Panc1 (cell line): Measurements from ENCODE around the gene ROR1. TPM values are rescaled to one million over a fixed set of nuclear protein-coding genes. Genes with fewer than 3 reads are reported as not detected.

Experiments
- ATAC-seq: fragments of 200-7000 bp; cut with Tn5 transposase; 2 replicates; pipeline ENCODE4 v1.9.1; 2020; ENCODE audit warnings: mild to moderate bottlenecking, moderate library complexity
- BruUV-seq: library from RNA; stranded (reverse); fragments of 400-500 nt; replicated peaks from 2 replicates; lab custom pipeline; 2021; lab: Mats Ljungman, UMichigan
- CTCF ChIA-PET: fragments of 300-600 bp; sonication (Branson Sonifier 250); formaldehyde crosslinking; loops from one replicate; lab custom pipeline; 2022; ENCODE audit warnings: antibody characterized with exemption; lab: Charles Lee
- POLR2A ChIA-PET: fragments of 300-600 bp; sonication (Branson Sonifier 250); formaldehyde crosslinking; loops from one replicate; lab custom pipeline; 2022; ENCODE audit warnings: antibody characterized with exemption; lab: Charles Lee
- DNase-seq: peaks from one replicate; pipeline ENCODE4 v3.0.0-alpha.2; 2010; ENCODE audit warnings: low read depth, low spot score
- H3K27ac ChIP-seq: 2 replicates; pipeline ENCODE4 v1.5.1; 2011; ENCODE audit warnings: mild to moderate bottlenecking, low read length, inconsistent platforms
- H3K27me3 ChIP-seq: fragments of 200-500 bp; sonication (Bioruptor generic); 2 replicates; pipeline ENCODE4 v1.6.0; 2014; ENCODE audit warnings: low read length, inconsistent platforms; ENCODE audit not compliant: control insufficient read depth, insufficient read depth
- H3K36me3 ChIP-seq: fragments of 200-500 bp; sonication (Bioruptor generic); 2 replicates; pipeline ENCODE4 v1.5.1; 2014; ENCODE audit warnings: inconsistent platforms, mild to moderate bottlenecking, low read length, moderate library complexity; ENCODE audit not compliant: control insufficient read depth, insufficient read depth
- H3K4me1 ChIP-seq: 2 replicates; pipeline ENCODE4 v1.5.1; 2011; ENCODE audit warnings: inconsistent platforms, mild to moderate bottlenecking, low read length, moderate library complexity; ENCODE audit not compliant: control insufficient read depth, insufficient read depth
- H3K4me3 ChIP-seq, 2 experiments: 2 replicates each; pipeline ENCODE4 v1.5.1; 2011 to 2012; ENCODE audit warnings: low read depth in 2 of 2, low read length in 2 of 2, mild to moderate bottlenecking in 2 of 2, inconsistent platforms in 1 of 2, moderate library complexity in 1 of 2
- H3K9me3 ChIP-seq: fragments of 200-500 bp; sonication (Bioruptor generic); 2 replicates; pipeline ENCODE4 v1.5.1; 2014; ENCODE audit warnings: low read depth, mild to moderate bottlenecking, inconsistent platforms, low read length, moderate library complexity; ENCODE audit not compliant: control insufficient read depth, insufficient read depth
- POLR2AphosphoS5 ChIP-seq: IDR thresholded peaks from 2 replicates; pipeline ENCODE4 v1.6.1; 2012; ENCODE audit warnings: mild to moderate bottlenecking, low read depth, low read length, moderate library complexity
- REST ChIP-seq, 2 experiments: IDR thresholded peaks; 2 replicates each; pipeline ENCODE4 v1.6.1; 2011 to 2012; ENCODE audit warnings: low read depth in 2 of 2, control low read depth in 1 of 2, low read length in 1 of 2, mild to moderate bottlenecking in 1 of 2, moderate library complexity in 1 of 2; ENCODE audit not compliant: insufficient read depth in 1 of 2
- SIN3A ChIP-seq: IDR thresholded peaks from 2 replicates; pipeline ENCODE4 v1.6.1; 2012; ENCODE audit warnings: low read depth, mild to moderate bottlenecking, low read length, moderate library complexity, borderline replicate concordance; ENCODE audit not compliant: insufficient read depth
- TCF7L2 ChIP-seq: IDR thresholded peaks from 2 replicates; pipeline ENCODE4 v1.6.1; 2011; ENCODE audit warnings: mild to moderate bottlenecking, low read depth, low read length, inconsistent platforms
- in situ Hi-C: cut with HindIII; loops from 2 replicates; pipeline ENCODE4 v1.10.0; 2016; ENCODE audit warnings: low sequenced_read_pairs, low pct_unique_long_range_greater_than_20kb
- intact Hi-C: fragments of 100-400 bp; cut with micrococcal nuclease; formaldehyde crosslinking; loops from one replicate; pipeline ENCODE4 v1.10.0; 2022; ENCODE audit not compliant: unreplicated experiment
- total RNA-seq: library from RNA; stranded (reverse); gene quantifications from one replicate; pipeline ENCODE4 v1.2.1, GENCODE V29; 2021; ENCODE audit not compliant: unreplicated experiment
- TF ChIP-seq, protein P1 (sequence below): fragments of 450-650 bp; IDR thresholded peaks from 2 replicates; pipeline ENCODE4 v1.5.1; 2017; ENCODE audit warnings: mild to moderate bottlenecking

The ROR1 gene
- total RNA-seq, 1 experiment from 2014 or later: 19.3 TPM

- no peak for DNase-seq
- Histone ChIP-seq H3K4me1 (no peaks in the 10 kb centered on the region), H3K36me3 (no peaks in the 10 kb centered on the region), H3K27me3 (no peaks in the 10 kb centered on the region), H3K4me3 (no peak overlapping the region), H3K27ac (no peak overlapping the region), H3K9me3 (peaks cover 5% of the 10 kb centered on the region; the same call in 1 of the 2 replicates)
- in situ Hi-C loops: no loop called here
- POLR2A ChIA-PET: no interaction called here
- intact Hi-C loops: no loop called here
- BruUV-seq: no TSS peak
- CTCF ChIA-PET: no interaction called here
- no peak for TF ChIP-seq REST (IDR thresholded peaks at IDR 0.05; ENCODE audit: insufficient read depth in 1 of 2, low read depth in 2 of 2, low read length in 1 of 2)
- TF ChIP-seq SIN3A: no peak
- TF ChIP-seq, protein P1, sequence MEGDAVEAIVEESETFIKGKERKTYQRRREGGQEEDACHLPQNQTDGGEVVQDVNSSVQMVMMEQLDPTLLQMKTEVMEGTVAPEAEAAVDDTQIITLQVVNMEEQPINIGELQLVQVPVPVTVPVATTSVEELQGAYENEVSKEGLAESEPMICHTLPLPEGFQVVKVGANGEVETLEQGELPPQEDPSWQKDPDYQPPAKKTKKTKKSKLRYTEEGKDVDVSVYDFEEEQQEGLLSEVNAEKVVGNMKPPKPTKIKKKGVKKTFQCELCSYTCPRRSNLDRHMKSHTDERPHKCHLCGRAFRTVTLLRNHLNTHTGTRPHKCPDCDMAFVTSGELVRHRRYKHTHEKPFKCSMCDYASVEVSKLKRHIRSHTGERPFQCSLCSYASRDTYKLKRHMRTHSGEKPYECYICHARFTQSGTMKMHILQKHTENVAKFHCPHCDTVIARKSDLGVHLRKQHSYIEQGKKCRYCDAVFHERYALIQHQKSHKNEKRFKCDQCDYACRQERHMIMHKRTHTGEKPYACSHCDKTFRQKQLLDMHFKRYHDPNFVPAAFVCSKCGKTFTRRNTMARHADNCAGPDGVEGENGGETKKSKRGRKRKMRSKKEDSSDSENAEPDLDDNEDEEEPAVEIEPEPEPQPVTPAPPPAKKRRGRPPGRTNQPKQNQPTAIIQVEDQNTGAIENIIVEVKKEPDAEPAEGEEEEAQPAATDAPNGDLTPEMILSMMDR: no peak
- no peak for TF ChIP-seq TCF7L2
- no peak for TF ChIP-seq POLR2AphosphoS5
- ATAC-seq: no peak
Observed at GRCh38 chr1:63958556-63958955, 184.7 kb downstream of the ROR1 start.

GRCh38 chr1:63960326-63960725, 186.5 kb downstream of the ROR1 start:
- intact Hi-C loops (no loop called here), in situ Hi-C loops (no loop called here)
- ATAC-seq: no peak
- no TSS peak for BruUV-seq
- POLR2A ChIA-PET: no interaction called here
- no peaks in the 10 kb centered on the region for H3K9me3 ChIP-seq
- H3K36me3 ChIP-seq: no peaks in the 10 kb centered on the region
- H3K4me3 ChIP-seq: no peak overlapping the region
- no peak for DNase-seq
- no peaks in the 10 kb centered on the region for H3K4me1 ChIP-seq
- H3K27ac ChIP-seq: no peak overlapping the region
- H3K27me3 ChIP-seq: no peaks in the 10 kb centered on the region
- no peak for TF ChIP-seq TCF7L2
- TF ChIP-seq SIN3A: no peak
- TF ChIP-seq POLR2AphosphoS5: no peak
- TF ChIP-seq, protein P1: no peak
- CTCF ChIA-PET: no interaction called here
